Fibroblast of the conjunctiva (primary cell): Measurements from ENCODE around the gene IL18BP.

ENCODE experiments used
- DNase-seq: peaks from one replicate; pipeline ENCODE4 v3.0.0-alpha.2; 2010; ENCODE audit warnings: low read depth

IL18BP gene

GRCh38 chr11:71996946-71997345, 1.8 kb upstream of the IL18BP start:
- DNase-seq: no peak

GRCh38 chr11:71997594-71997993, 1.1 kb upstream of the IL18BP start:
- DNase-seq: no peak

- no peak for DNase-seq
Observed at GRCh38 chr11:71998061-71998460, 648 bp upstream of the IL18BP start.

GRCh38 chr11:71999362-71999761, 653 bp downstream of the IL18BP start:
- no peak for DNase-seq

GRCh38 chr11:71999798-72000197, 1.1 kb downstream of the IL18BP start:
- no peak for DNase-seq

DNA sequence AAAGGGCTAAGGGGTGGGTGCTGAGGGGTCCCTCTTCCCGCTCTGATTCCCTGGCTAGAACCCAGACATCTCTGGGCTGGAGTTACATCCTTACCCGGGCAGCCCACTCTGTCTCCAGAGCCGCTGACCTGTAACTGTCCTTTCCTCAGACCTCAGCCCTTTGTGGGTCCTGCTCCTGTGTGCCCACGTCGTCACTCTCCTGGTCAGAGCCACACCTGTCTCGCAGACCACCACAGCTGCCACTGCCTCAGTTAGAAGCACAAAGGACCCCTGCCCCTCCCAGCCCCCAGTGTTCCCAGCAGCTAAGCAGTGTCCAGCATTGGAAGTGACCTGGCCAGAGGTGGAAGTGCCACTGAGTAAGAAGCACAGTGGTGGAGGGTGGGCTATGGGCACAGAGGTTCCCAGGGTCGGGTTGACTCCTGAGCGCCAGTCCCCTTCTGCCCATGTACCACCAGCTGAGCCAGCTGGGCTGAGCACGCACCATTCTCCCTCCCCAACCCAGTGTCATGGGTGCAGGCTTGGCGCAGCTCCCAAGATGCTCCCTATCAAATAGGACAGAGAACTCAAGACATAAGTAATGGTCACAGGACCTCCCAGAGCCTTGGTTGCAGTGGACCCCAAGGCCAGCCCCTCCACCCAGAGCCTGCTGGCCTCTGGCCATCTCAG, 1.6 kb downstream of the IL18BP start:
- no peak for DNase-seq

- no peak for DNase-seq
Observed at GRCh38 chr11:72001285-72001684, 2.6 kb downstream of the IL18BP start.

- DNase-seq: no peak
Observed at GRCh38 chr11:72001834-72002591, 3.3 kb downstream of the IL18BP start.

DNA sequence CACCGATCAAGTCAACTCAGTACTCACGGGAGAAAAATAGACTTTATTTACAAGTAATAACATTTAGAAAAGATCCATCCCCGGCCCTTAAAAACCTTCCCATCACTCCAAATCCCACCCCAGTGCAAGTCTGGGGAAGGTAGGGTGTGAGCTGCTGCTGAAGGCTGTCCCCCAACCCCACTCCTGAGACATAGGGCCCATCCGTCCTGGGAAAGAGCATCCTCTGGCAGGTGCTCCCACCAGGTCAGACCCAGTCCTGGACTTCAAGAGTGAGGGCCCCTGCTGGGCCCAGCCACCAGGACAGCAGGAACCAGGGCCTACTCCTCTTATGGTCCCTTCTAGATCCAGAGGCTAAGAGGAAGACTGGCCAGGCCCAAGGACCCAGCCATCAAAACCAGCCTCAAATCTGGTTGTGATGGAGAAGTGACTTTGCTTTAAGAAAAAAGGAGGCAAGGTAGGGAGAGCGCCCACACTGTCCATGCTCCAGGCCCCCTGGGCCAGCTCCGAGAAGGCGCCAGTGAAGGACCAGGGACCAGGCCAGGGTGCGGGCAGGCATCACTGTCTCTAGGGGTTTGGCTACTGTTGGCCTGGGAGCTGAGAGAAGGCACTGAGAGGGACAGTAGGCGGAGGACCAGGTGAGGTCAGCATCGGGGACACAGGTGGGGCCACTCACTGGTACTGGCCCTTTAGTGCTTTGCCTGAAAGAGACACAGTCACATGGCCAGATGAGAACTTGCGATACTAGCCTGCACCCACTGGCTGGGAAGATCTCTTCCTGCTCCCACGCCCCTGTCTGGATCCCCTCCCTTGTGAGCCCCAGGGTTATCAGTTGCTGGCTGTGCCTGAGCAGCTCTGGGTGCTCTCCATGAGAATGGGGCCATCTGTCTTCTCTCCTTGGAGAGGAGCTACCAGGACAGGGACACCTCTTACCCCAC, 4.4 kb downstream of the IL18BP start:
- DNase-seq: no peak

DNA sequence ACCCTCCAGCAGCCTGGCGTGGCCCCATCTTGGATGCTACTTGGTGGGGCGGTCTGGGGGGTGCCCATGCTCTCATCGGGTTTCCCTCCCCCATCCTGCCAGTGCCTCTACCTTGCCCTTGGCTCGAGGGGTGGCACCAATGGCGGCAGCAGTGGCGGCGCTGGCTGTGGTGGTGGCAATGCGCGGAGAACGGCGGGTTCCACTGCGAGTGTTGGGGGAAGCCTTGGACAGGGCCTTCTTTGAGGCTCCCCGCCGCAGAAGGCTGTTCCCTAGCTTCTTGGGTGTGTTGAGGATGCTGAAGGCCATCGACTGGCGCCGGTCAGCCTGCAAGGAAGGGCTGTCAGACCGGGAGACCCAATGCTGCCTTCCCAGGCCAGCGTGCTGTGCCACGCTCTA, 5.1 kb downstream of the IL18BP start:
- DNase-seq: no peak

DNA sequence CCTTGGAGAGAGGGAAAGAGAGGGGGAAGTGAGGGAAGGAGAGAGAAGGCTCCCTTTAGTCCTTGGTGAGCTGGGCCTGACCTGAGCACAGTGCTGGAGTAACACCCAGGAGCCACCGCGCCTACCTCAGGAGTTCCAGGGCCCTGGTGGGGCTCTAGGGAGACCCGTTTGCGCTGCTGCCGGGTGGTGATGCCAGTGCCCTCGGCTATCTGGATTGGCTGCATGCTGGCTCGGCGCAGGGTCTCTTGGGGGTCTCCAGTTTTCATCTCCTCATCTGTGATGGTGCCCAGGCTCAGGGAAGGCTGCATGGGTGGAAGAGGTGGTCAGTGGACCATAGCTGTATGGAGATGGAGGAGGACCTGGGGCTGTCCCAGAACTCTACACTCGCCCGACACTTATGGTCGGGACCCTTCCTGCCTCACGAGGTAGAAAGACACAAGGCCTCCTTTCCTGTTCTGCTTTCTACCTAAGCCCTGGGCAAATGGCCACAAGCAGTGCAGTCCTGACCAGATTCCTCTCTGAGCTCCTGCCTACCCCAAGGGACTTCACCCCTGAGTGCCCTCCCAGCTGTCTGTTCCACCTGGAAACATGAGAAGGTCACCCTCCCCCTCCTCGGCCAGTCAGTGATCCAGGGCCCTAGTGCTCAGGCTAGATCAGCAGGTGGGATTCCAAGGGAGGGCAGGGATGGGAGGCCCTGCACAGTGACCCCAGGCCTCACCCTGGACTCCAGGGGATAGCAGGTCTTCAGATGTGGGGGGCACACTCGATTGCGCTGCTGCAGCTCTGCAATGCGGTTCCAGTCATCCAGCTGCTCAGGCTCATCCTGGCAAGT, 6.0 kb downstream of the IL18BP start:
- DNase-seq: no peak

- DNase-seq: no peak
Observed at GRCh38 chr11:72005347-72006260, 6.9 kb downstream of the IL18BP start.

GRCh38 chr11:72006309-72007088, 7.8 kb downstream of the IL18BP start:
- DNase-seq: no peak

DNA sequence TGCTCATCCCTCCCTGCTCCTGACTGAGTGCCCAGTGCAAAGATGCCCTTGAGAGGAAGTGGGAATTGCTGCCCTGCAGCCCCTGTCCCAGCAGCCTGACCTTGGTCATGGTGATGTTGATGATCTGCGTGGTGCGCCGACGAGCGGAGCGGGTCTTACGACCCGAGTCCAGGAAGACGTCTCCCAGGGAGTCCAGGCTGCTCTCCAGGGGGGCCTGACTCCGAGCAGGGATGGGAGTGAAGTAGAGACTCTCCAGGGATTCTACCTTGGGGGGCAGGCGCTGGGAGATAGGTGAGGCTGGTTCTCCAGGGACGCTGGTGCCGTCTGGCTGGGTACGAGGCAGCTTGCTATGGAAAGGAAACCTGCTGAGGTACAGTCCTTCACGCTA, 8.4 kb downstream of the IL18BP start:
- no peak for DNase-seq

DNA sequence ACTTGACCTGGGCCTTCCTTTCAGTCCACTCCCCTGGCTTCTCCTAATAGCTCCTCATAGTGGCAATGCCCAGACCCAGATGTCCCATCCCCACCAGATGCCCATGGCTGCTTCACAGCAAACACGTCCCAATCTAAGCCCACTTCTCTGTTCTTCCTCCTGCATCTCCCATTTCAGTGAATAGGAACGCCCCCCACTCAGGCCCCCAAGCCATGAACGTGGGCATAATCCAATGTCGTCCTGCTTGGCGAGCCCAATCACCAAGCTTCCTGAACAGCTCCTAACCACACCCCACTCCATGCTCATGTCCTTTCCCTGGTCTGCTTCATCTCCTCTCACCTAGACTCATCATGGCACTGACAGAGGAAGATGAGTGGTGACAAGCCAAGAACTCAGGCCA, 8.9 kb downstream of the IL18BP start:
- no peak for DNase-seq

GRCh38 chr11:72008728-72009127, 10.0 kb downstream of the IL18BP start:
- DNase-seq: no peak

DNA sequence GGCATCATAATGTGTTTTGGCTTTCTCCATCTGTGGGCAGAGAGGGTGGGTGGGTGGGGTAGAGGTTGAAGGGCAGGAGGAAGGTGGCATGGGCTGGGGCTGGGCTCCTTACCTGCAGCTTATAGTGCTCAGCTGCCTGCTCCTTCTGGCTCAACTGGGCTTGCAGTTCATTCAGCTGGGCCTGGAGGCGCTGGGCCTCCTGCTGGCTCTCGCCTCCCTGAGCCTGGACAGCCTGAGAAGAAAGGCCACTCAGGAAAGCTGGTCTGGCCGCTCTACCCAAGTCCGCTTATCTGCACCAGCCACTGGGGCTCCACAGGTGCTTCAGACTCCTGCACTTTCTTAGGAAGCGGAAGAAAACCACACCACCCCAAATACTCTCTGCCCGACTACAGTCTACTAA, 10.4 kb downstream of the IL18BP start:
- DNase-seq: no peak

GRCh38 chr11:72010529-72011233, 12.0 kb downstream of the IL18BP start:
- DNase-seq: no peak

DNA sequence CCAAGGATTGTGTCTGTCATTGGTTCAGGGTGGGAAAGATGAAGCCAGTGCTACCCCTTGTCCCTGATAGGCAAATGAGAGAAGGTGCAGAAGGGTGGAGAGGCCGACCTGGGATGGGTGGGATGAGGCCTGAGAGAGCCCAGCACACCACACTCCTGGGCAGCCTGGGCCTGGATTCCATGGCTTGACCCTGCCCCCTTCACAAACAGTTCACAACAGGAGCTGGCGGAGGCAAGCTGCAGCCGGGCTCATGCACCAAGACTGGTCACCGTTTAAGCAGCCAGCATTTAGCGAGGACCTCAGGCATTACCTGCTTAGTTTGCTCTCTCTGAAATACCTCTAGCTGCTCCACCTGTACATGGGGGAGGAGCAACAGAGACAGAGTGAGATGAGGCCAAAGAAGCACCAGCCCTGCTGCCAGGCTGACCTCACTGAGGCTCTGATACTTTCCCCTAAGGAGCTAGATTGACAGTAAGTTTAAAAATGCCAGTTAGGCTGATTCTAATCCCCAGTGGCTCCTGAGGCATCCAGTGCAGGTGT, 13.5 kb downstream of the IL18BP start:
- no peak for DNase-seq
